H9 (cell line): Measurements from ENCODE around the gene PNPLA7. TPM values are rescaled to one million over a fixed set of nuclear protein-coding genes. Genes with fewer than 3 reads are reported as not detected.
A peak's percentile ranks its signal among the peaks of the same experiment; 100 is the strongest.

Experiments
- DNase-seq: peaks from one replicate; pipeline ENCODE4 v3.0.0-alpha.2; 2017
- H2AFZ ChIP-seq: one replicate; pipeline ENCODE4 v1.6.1; 2013; ENCODE audit warnings: mild to moderate bottlenecking, low read length, control low read depth, moderate library complexity
- H2AK5ac ChIP-seq: 2 replicates; pipeline ENCODE4 v1.6.1; 2013; ENCODE audit warnings: low read length, control low read depth, mixed read lengths; ENCODE audit not compliant: insufficient read length
- H2BK120ac ChIP-seq: one replicate; pipeline ENCODE4 v1.6.1; 2013; ENCODE audit warnings: low read depth, mild to moderate bottlenecking, low read length, control low read depth, inconsistent platforms; ENCODE audit not compliant: poor library complexity, severe bottlenecking
- H2BK12ac ChIP-seq: 2 replicates; pipeline ENCODE4 v1.6.1; 2013; ENCODE audit warnings: low read length, control low read depth, mixed read lengths, low read depth; ENCODE audit not compliant: insufficient read length
- H2BK15ac ChIP-seq: 2 replicates; pipeline ENCODE4 v1.6.1; 2013; ENCODE audit warnings: low read depth, low read length, control low read depth
- H2BK20ac ChIP-seq: one replicate; pipeline ENCODE4 v1.6.1; 2013; ENCODE audit warnings: low read depth, mild to moderate bottlenecking, low read length, control low read depth, inconsistent platforms; ENCODE audit not compliant: poor library complexity, severe bottlenecking
- H2BK5ac ChIP-seq: 2 replicates; pipeline ENCODE4 v1.6.1; 2013; ENCODE audit warnings: low read length, control low read depth, mixed read lengths; ENCODE audit not compliant: insufficient read length
- H3K14ac ChIP-seq: 2 replicates; pipeline ENCODE4 v1.6.1; 2013; ENCODE audit warnings: low read length, control low read depth; ENCODE audit not compliant: insufficient read depth
- H3K18ac ChIP-seq: 2 replicates; pipeline ENCODE4 v1.6.1; 2013; ENCODE audit warnings: low read depth, mild to moderate bottlenecking, mixed read lengths, low read length, control low read depth; ENCODE audit not compliant: insufficient read length
- H3K23ac ChIP-seq: 2 replicates; pipeline ENCODE4 v1.6.1; 2013; ENCODE audit warnings: low read length, control low read depth, mixed read lengths, low read depth; ENCODE audit not compliant: insufficient read length
- H3K23me2 ChIP-seq: 2 replicates; pipeline ENCODE4 v1.6.1; 2013; ENCODE audit warnings: low read depth, mild to moderate bottlenecking, mixed read lengths, low read length, control low read depth; ENCODE audit not compliant: insufficient read length, poor library complexity, severe bottlenecking
- H3K27ac ChIP-seq: 2 replicates; pipeline ENCODE4 v1.5.1; 2013; ENCODE audit warnings: low read length, control low read depth, mixed read lengths, low read depth; ENCODE audit not compliant: insufficient read length
- H3K27me3 ChIP-seq: 2 replicates; pipeline ENCODE4 v1.6.1; 2013; ENCODE audit warnings: low read length, control low read depth, inconsistent platforms; ENCODE audit not compliant: insufficient read depth
- H3K4ac ChIP-seq: 2 replicates; pipeline ENCODE4 v1.6.1; 2013; ENCODE audit warnings: low read depth, mild to moderate bottlenecking, control low read depth, inconsistent platforms, low read length, moderate library complexity
- H3K4me1 ChIP-seq: 2 replicates; pipeline ENCODE4 v1.6.1; 2013; ENCODE audit warnings: low read length, control low read depth, inconsistent platforms; ENCODE audit not compliant: insufficient read depth
- H3K4me2 ChIP-seq: 2 replicates; pipeline ENCODE4 v1.6.1; 2013; ENCODE audit warnings: low read length, control low read depth, mixed read lengths; ENCODE audit not compliant: insufficient read length, insufficient read depth
- H3K56ac ChIP-seq: 2 replicates; pipeline ENCODE4 v1.6.1; 2013; ENCODE audit warnings: low read depth, mild to moderate bottlenecking, mixed read lengths, low read length, control low read depth; ENCODE audit not compliant: insufficient read length
- H3K79me1 ChIP-seq: 2 replicates; pipeline ENCODE4 v1.6.1; 2013; ENCODE audit warnings: low read depth, mild to moderate bottlenecking, moderate library complexity, low read length, control low read depth, inconsistent platforms; ENCODE audit not compliant: insufficient read depth, poor library complexity, severe bottlenecking
- H3K79me2 ChIP-seq: 2 replicates; pipeline ENCODE4 v1.6.1; 2013; ENCODE audit warnings: low read length, control low read depth, inconsistent platforms; ENCODE audit not compliant: insufficient read depth
- H3K9ac ChIP-seq: 2 replicates; pipeline ENCODE4 v1.6.1; 2013; ENCODE audit warnings: low read length, control low read depth, mixed read lengths; ENCODE audit not compliant: insufficient read length; ENCODE audit errors: extremely low read depth
- H3K9me3 ChIP-seq: one replicate; pipeline ENCODE4 v1.6.1; 2013; ENCODE audit warnings: low read depth, low read length, inconsistent platforms; ENCODE audit not compliant: control insufficient read depth
- H3T11ph ChIP-seq: one replicate; pipeline ENCODE4 v1.6.1; 2013; ENCODE audit warnings: mild to moderate bottlenecking, low read length, control low read depth, inconsistent platforms
- H4K20me1 ChIP-seq: one replicate; pipeline ENCODE4 v1.6.1; 2013; ENCODE audit not compliant: control insufficient read depth, insufficient read length, insufficient read depth
- H4K5ac ChIP-seq: 2 replicates; pipeline ENCODE4 v1.6.1; 2013; ENCODE audit warnings: low read depth, mild to moderate bottlenecking, mixed read lengths, low read length, control low read depth; ENCODE audit not compliant: insufficient read length
- H4K8ac ChIP-seq: replicated peaks from 2 replicates; pipeline ENCODE4 v1.6.1; 2013; ENCODE audit warnings: low read length, control low read depth, mixed read lengths, low read depth; ENCODE audit not compliant: insufficient read length
- H4K91ac ChIP-seq: 2 replicates; pipeline ENCODE4 v1.6.1; 2013; ENCODE audit warnings: low read depth, mild to moderate bottlenecking, moderate library complexity, mixed read lengths, low read length, control low read depth; ENCODE audit not compliant: insufficient read length
- H3K27ac Mint-ChIP-seq, 3 experiments: 2 replicates in 2 of 3; 3 replicates in 1 of 3; pipeline ENCODE4 v1.8.0; 2020 to 2021; ENCODE audit warnings: mixed read lengths in 3 of 3, mild to moderate bottlenecking in 1 of 3, moderate library complexity in 1 of 3
- H3K27me3 Mint-ChIP-seq: 2 replicates; pipeline ENCODE4 v1.8.0; 2021; ENCODE audit warnings: low read depth, mild to moderate bottlenecking, moderate library complexity, mixed read lengths
- H3K36me3 Mint-ChIP-seq, 3 experiments: 2 replicates in 2 of 3; 3 replicates in 1 of 3; pipeline ENCODE4 v1.8.0; 2020 to 2021; ENCODE audit warnings: low read depth in 3 of 3, mixed read lengths in 3 of 3; ENCODE audit not compliant: insufficient read depth in 1 of 3
- H3K4me1 Mint-ChIP-seq, 2 experiments: 2 replicates each; pipeline ENCODE4 v1.8.0; 2020; ENCODE audit warnings: mixed read lengths in 2 of 2
- H3K4me3 Mint-ChIP-seq, 2 experiments: 2 replicates in 1 of 2; 3 replicates in 1 of 2; pipeline ENCODE4 v1.8.0; 2020 to 2021; ENCODE audit warnings: mild to moderate bottlenecking in 2 of 2, mixed read lengths in 2 of 2, moderate library complexity in 1 of 2
- H3K9me3 Mint-ChIP-seq, 2 experiments: 2 replicates in 1 of 2; 3 replicates in 1 of 2; pipeline ENCODE4 v1.8.0; 2020; ENCODE audit warnings: mild to moderate bottlenecking in 2 of 2, mixed read lengths in 2 of 2, moderate library complexity in 1 of 2
- WGBS: extraction: QIAGEN DNeasy Blood & Tissue Kit; methylation state at CpG from one replicate; pipeline ENCODE4 v1.1.7; 2013; ENCODE audit warnings: missing lambda C conversion rate, low lambda C conversion rate, mixed read lengths; ENCODE audit not compliant: insufficient read length; ENCODE audit errors: extremely low coverage; 5-methylcytosine and 5-hydroxymethylcytosine counted together
- total RNA-seq: library from RNA; stranded (reverse); gene quantifications from 2 replicates; pipeline ENCODE4 v1.2.1, GENCODE V29; 2021
- TF ChIP-seq, protein P1 (sequence below): fragments of 200-600 bp; sonication (generic); conservative IDR thresholded peaks from 3 replicates; pipeline ENCODE4 v1.8.0; 2021; ENCODE audit warnings: antibody characterized with exemption, mild to moderate bottlenecking

The PNPLA7 gene
- total RNA-seq, 1 experiment from 2014 or later = 1.8 TPM

DNA sequence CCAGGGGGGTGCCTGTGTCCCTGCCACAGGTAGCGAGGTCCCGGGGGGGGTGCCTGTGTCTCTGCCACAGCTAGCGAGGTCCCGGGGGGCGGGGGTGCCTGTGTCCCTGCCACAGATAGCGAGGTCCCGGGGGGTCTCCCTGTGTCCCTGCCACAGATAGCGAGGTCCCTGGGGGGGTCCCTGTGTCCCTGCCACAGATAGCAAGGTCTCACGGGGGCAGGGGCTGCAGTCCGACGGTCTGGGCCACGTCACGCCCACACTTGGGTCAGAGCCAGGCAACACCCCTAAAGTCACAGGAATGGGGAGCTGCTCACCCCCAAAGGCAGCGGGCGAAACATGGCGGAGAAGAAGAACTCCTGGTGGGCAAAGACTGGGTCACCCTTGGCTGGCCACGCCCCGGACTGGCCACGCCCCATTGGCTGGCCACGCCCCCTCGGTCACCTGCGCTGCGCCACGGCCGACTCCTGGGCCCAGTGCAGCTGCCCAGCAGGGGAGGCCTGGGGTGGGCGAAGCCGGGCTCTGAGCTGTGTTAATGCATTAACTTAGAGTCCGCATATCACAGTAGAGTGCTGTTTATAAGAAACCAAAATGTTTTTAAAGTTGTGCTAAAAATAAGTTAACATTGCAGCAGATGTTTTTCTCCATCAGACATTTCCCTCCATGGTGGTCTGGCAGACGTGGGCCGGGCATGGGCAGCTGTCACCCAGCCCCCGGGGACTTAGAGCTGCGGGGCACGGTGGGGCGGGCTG lies 120.1 kb downstream of the PNPLA7 start:
- H3T11ph ChIP-seq = no peak overlapping the region

More for the DNA sequence above, 120.1 kb downstream of the PNPLA7 start:
- no peak overlapping the region for H4K5ac ChIP-seq
- no peaks in the 10 kb centered on the region for H3K9me3 Mint-ChIP-seq
- H3K4ac ChIP-seq = no peak overlapping the region
- no peaks in the 10 kb centered on the region for H3K4me1 ChIP-seq
- DNase-seq = peak; percentile 69
- no peak overlapping the region for H2AFZ ChIP-seq
- no peak overlapping the region for H2BK120ac ChIP-seq
- H3K79me2 ChIP-seq = no peaks in the 10 kb centered on the region
- no peak overlapping the region for H3K9ac ChIP-seq
- no peaks in the 10 kb centered on the region for H3K23me2 ChIP-seq
- no peaks in the 10 kb centered on the region for H3K27me3 ChIP-seq
- no peak overlapping the region for H2BK5ac ChIP-seq
- H3K27ac ChIP-seq = no peak overlapping the region
- no peaks in the 10 kb centered on the region for H3K36me3 Mint-ChIP-seq
- no peak overlapping the region for H3K4me2 ChIP-seq
- H3K23ac ChIP-seq = no peak overlapping the region
- no peaks in the 10 kb centered on the region; a peak in 1 of 4 replicates for H3K4me1 Mint-ChIP-seq
- H3K79me1 ChIP-seq = no peaks in the 10 kb centered on the region
- no peak overlapping the region for H4K91ac ChIP-seq
- no peak overlapping the region for H2AK5ac ChIP-seq
- H3K4me3 Mint-ChIP-seq = no peak overlapping the region
- no peaks in the 10 kb centered on the region for H3K9me3 ChIP-seq
- no peak overlapping the region for H3K56ac ChIP-seq
- H2BK12ac ChIP-seq = no peak overlapping the region
- no peaks in the 10 kb centered on the region; the same call in 1 of the 2 replicates for H3K27me3 Mint-ChIP-seq
- no peak overlapping the region for H3K14ac ChIP-seq
- H3K18ac ChIP-seq = no peak overlapping the region
- whole genome bisulfite sequencing = no CpG with 5 or more reads among the region's 34 CpGs
- H4K20me1 ChIP-seq = no peaks in the 10 kb centered on the region
- no peak overlapping the region for H2BK20ac ChIP-seq
- H3K27ac Mint-ChIP-seq = no peak overlapping the region
- H4K8ac ChIP-seq = no peak overlapping the region
- TF ChIP-seq, protein P1, sequence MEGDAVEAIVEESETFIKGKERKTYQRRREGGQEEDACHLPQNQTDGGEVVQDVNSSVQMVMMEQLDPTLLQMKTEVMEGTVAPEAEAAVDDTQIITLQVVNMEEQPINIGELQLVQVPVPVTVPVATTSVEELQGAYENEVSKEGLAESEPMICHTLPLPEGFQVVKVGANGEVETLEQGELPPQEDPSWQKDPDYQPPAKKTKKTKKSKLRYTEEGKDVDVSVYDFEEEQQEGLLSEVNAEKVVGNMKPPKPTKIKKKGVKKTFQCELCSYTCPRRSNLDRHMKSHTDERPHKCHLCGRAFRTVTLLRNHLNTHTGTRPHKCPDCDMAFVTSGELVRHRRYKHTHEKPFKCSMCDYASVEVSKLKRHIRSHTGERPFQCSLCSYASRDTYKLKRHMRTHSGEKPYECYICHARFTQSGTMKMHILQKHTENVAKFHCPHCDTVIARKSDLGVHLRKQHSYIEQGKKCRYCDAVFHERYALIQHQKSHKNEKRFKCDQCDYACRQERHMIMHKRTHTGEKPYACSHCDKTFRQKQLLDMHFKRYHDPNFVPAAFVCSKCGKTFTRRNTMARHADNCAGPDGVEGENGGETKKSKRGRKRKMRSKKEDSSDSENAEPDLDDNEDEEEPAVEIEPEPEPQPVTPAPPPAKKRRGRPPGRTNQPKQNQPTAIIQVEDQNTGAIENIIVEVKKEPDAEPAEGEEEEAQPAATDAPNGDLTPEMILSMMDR = no peak
- H2BK15ac ChIP-seq = no peak overlapping the region
